Esophagus muscularis mucosa (tissue), 4 donors: ENCODE data around the gene AP2B1. TPM values are rescaled to one million over a fixed set of nuclear protein-coding genes. Genes with fewer than 3 reads are reported as not detected.

Experiments
- DNase-seq: peaks from one replicate; pipeline ENCODE4 v3.0.0-alpha.2; 2017; ENCODE audit errors: extremely low spot score
- H3K27ac ChIP-seq, 4 donors: fragments of 200-600 bp; sonication (generic); replicated peaks in 1 of 4; 1 replicate in 3 of 4; 2 replicates in 1 of 4; pipeline ENCODE4 v1.5.1; 2016 to 2019; ENCODE audit warnings: mild to moderate bottlenecking in 1 of 4
- H3K27me3 ChIP-seq, 4 donors: fragments of 200-600 bp; sonication (generic); one replicate each; pipeline versions ENCODE4 v1.5.1 to v1.6.0; 2016 to 2019
- H3K36me3 ChIP-seq, 4 donors: fragments of 200-600 bp; sonication (generic); one replicate each; pipeline ENCODE4 v1.5.1; 2016 to 2019
- H3K4me1 ChIP-seq, 4 donors: fragments of 200-600 bp; sonication (generic); one replicate each; pipeline ENCODE4 v1.5.1; 2016 to 2019
- H3K4me3 ChIP-seq, 4 donors: fragments of 200-600 bp; sonication (generic); 1 replicate in 2 of 4; 2 replicates in 2 of 4; pipeline ENCODE4 v1.5.1; 2016 to 2019; ENCODE audit warnings: mild to moderate bottlenecking in 4 of 4, moderate library complexity in 1 of 4
- H3K9me3 ChIP-seq, 4 donors: fragments of 200-600 bp; sonication (generic); 1 replicate in 3 of 4; 2 replicates in 1 of 4; pipeline ENCODE4 v1.5.1; 2016 to 2019
- CTCF ChIP-seq, 3 experiments: fragments of 200-600 bp in 2 of 3; fragments of 450-650 bp in 1 of 3; sonication (generic) in 2 of 3; IDR thresholded peaks; one replicate each; pipeline ENCODE4 v1.5.1; 2017 to 2019; ENCODE audit warnings: antibody characterized with exemption in 3 of 3, mild to moderate bottlenecking in 2 of 3, moderate library complexity in 1 of 3
- EP300 ChIP-seq: sonication (generic); formaldehyde crosslinking; IDR thresholded peaks from one replicate; pipeline ENCODE4 v1.6.1; 2017; ENCODE audit warnings: antibody characterized with exemption
- POLR2A ChIP-seq: fragments of 450-650 bp; IDR thresholded peaks from one replicate; pipeline ENCODE4 v1.6.1; 2017; ENCODE audit warnings: antibody characterized with exemption, moderate library complexity, mild to moderate bottlenecking, low read depth
- POLR2AphosphoS5 ChIP-seq, 2 donors: sonication (generic); formaldehyde crosslinking; IDR thresholded peaks; one replicate each; pipeline ENCODE4 v1.6.1; 2017; ENCODE audit warnings: antibody characterized with exemption in 2 of 2
- WGBS: methylation state at CpG from one replicate; pipeline ENCODE4 v1.1.5; 2018; 5-methylcytosine and 5-hydroxymethylcytosine counted together
- intact Hi-C: fragments of 100-400 bp; cut with DNase I; formaldehyde crosslinking; loops from one replicate; pipeline ENCODE4 v1.15.1; 2023
- total RNA-seq, 4 donors: library from RNA; depleted of rRNA; stranded (reverse); fragments of >200 nt; gene quantifications; one replicate each; pipeline versions ENCODE4 v1.1.0 to v1.2.1, GENCODE V29; 2016

AP2B1 gene
- total RNA-seq, 4 donors from 2014 or later = 108 to 276 (median 155) TPM

- DNase-seq = no peak
- H3K4me3 ChIP-seq = peak overlapping the region in 3 of 4 donors; percentile 12 to 25 (median 21)
- no peak for TF ChIP-seq CTCF (IDR thresholded peaks at IDR 0.05)
- H3K27ac ChIP-seq = peak overlapping the region in 3 of 4 donors; percentile 20 to 42 (median 31)
- no peaks in the 10 kb centered on the region for H3K9me3 ChIP-seq
- H3K27me3 ChIP-seq = peaks cover 4 to 48% (median 6%) of the 10 kb centered on the region in 4 donors
- peaks cover 11 to 42% (median 34%) of the 10 kb centered on the region in 4 donors for H3K4me1 ChIP-seq
- intact Hi-C loops = no loop called here
- H3K36me3 ChIP-seq = no peaks in the 10 kb centered on the region
- whole genome bisulfite sequencing = 68% methylated on average over 12 of the region's 16 CpGs
Measured at GRCh38 chr17:35752471-35752870, 165.3 kb downstream of the AP2B1 start.

- Histone ChIP-seq H3K9me3 (no peaks in the 10 kb centered on the region), H3K4me1 (peaks cover 11 to 36% (median 31%) of the 10 kb centered on the region in 4 donors), H3K27ac (peak within 1 kb of the TSS in 3 of 4 donors; percentile 20 to 42 (median 31)), H3K4me3 (peak within 1 kb of the TSS in 3 of 4 donors; percentile 12 to 25 (median 21)), H3K36me3 (no peaks in the 10 kb centered on the region), H3K27me3 (peaks cover 3 to 41% (median 5%) of the 10 kb centered on the region in 4 donors)
- 50% methylated on average over 7 of the region's 9 CpGs for WGBS
- intact Hi-C loops = no loop called here
- no peak for DNase-seq
- TF ChIP-seq CTCF (IDR thresholded peaks at IDR 0.05) (no peak), POLR2A (no peak), POLR2AphosphoS5 (IDR thresholded peaks at IDR 0.05) (no peak), EP300 (no peak)
Measured at GRCh38 chr17:35752945-35753764, 166.0 kb downstream of the AP2B1 start, which contains the start of gene GAS2L2. Gene GAS2L2 (minus strand): TSS chr17:35753239. CDS start chr17:35752850, 389 bp downstream.

- no peaks in the 10 kb centered on the region for H3K36me3 ChIP-seq
- no peak for DNase-seq
- TF ChIP-seq POLR2AphosphoS5 (IDR thresholded peaks at IDR 0.05) = no peak
- TF ChIP-seq EP300 = no peak
- TF ChIP-seq POLR2A = no peak
- TF ChIP-seq CTCF (IDR thresholded peaks at IDR 0.05) = no peak
- intact Hi-C loops = no loop called here
- peaks cover 0 to 6% (median 0%) of the 10 kb centered on the region in 4 donors for H3K27me3 ChIP-seq
- no peak overlapping the region for H3K27ac ChIP-seq
- H3K9me3 ChIP-seq = no peaks in the 10 kb centered on the region
- H3K4me1 ChIP-seq = peaks cover 8 to 14% (median 11%) of the 10 kb centered on the region in 4 donors
- H3K4me3 ChIP-seq = no peak overlapping the region
Measured at GRCh38 chr17:35757243-35757642, 170.1 kb downstream of the AP2B1 start.

GRCh38 chr17:35760587-35760986, 173.5 kb downstream of the AP2B1 start, which contains the start of gene C17orf50:
Gene C17orf50 (plus strand): TSS chr17:35760887. CDS start chr17:35760942, 55 bp downstream.
- Histone ChIP-seq H3K27ac (no peak within 1 kb of the TSS), H3K9me3 (no peaks in the 10 kb centered on the region), H3K4me1 (peaks cover 10 to 22% (median 21%) of the 10 kb centered on the region in 4 donors), H3K36me3 (no peaks in the 10 kb centered on the region), H3K27me3 (no peaks in the 10 kb centered on the region), H3K4me3 (no peak within 1 kb of the TSS)
- intact Hi-C loops = no loop called here
- 50% methylated on average over 1 of the region's 1 CpG for WGBS
- no peak for TF ChIP-seq EP300
- TF ChIP-seq CTCF (IDR thresholded peaks at IDR 0.05) = no peak
- no peak for DNase-seq
